SK-N-SH (cell line): ENCODE data around the gene ELOVL6. TPM values are rescaled to one million over a fixed set of nuclear protein-coding genes. Genes with fewer than 3 reads are reported as not detected.

Source experiments
- CTCF ChIA-PET: fragments of 300-600, 350-600 bp; formaldehyde crosslinking; extraction: SDS; loops from one replicate; lab custom pipeline; 2021; lab: Yijun Ruan, JAX
- POLR2A ChIA-PET: fragments of 350-600 bp; sonication (Branson Sonifier 250); formaldehyde crosslinking; extraction: SDS; loops from one replicate; lab custom pipeline; 2020; ENCODE audit warnings: antibody characterized with exemption, inconsistent platforms; lab: Yijun Ruan, JAX
- DNase-seq: peaks from one replicate; pipeline ENCODE4 v3.0.0; 2012
- H2AFZ ChIP-seq: fragments of 200-600 bp; sonication (generic); 2 replicates; pipeline ENCODE4 v1.8.1; 2016; ENCODE audit warnings: antibody characterized with exemption, mild to moderate bottlenecking, low read depth
- H3F3A ChIP-seq: fragments of 200-600 bp; sonication (generic); replicated peaks from 2 replicates; pipeline ENCODE3; 2016; ENCODE audit warnings: antibody characterized with exemption, mild to moderate bottlenecking; ENCODE audit not compliant: insufficient read depth
- H3K27ac ChIP-seq, 2 experiments: fragments of 200-500 bp in 1 of 2; fragments of 200-600 bp in 1 of 2; sonication (Bioruptor generic) in 1 of 2; sonication (generic), shearing (Covaris generic) in 1 of 2; 2 replicates each; pipeline versions ENCODE4 v1.5.1 to v1.6.1; 2014 to 2016; ENCODE audit warnings: low read depth in 2 of 2, inconsistent platforms in 1 of 2, low read length in 1 of 2, mild to moderate bottlenecking in 1 of 2, mixed read lengths in 1 of 2
- H3K27me3 ChIP-seq: fragments of 200-600 bp; sonication (generic), shearing (Covaris generic); 2 replicates; pipeline ENCODE4 v1.6.1; 2016; ENCODE audit warnings: mixed run types; ENCODE audit not compliant: insufficient read depth
- H3K36me3 ChIP-seq, 2 experiments: fragments of 200-500 bp in 1 of 2; fragments of 200-600 bp in 1 of 2; sonication (Bioruptor generic) in 1 of 2; sonication (generic) in 1 of 2; replicated peaks in 1 of 2; 2 replicates each; pipeline versions ENCODE3 to v1.5.1; 2014 to 2016; ENCODE audit warnings: low read length in 1 of 2, mild to moderate bottlenecking in 1 of 2; ENCODE audit not compliant: insufficient read depth in 2 of 2, control insufficient read depth in 1 of 2
- H3K4me1 ChIP-seq, 2 experiments: fragments of 200-500 bp in 1 of 2; fragments of 200-600 bp in 1 of 2; sonication (Bioruptor generic) in 1 of 2; sonication (generic), shearing (Covaris generic) in 1 of 2; 2 replicates each; pipeline versions ENCODE4 v1.5.1 to v1.6.1; 2014 to 2016; ENCODE audit warnings: low read depth in 1 of 2, low read length in 1 of 2, mixed run types in 1 of 2; ENCODE audit not compliant: insufficient read depth in 2 of 2, control insufficient read depth in 1 of 2
- H3K4me2 ChIP-seq: fragments of 200-600 bp; sonication (generic), shearing (Covaris generic); 2 replicates; pipeline ENCODE4 v1.6.1; 2017; ENCODE audit warnings: mixed run types
- H3K4me3 ChIP-seq, 2 experiments: fragments of 200-500 bp in 1 of 2; fragments of 200-600 bp in 1 of 2; sonication (Bioruptor generic) in 1 of 2; sonication (generic), shearing (Covaris generic) in 1 of 2; 2 replicates each; pipeline versions ENCODE4 v1.5.1 to v1.8.1; 2014 to 2016; ENCODE audit warnings: low read depth in 2 of 2, inconsistent platforms in 1 of 2, low read length in 1 of 2, mild to moderate bottlenecking in 1 of 2, mixed read lengths in 1 of 2, moderate library complexity in 1 of 2
- H3K79me2 ChIP-seq: fragments of 200-600 bp; sonication (generic); 2 replicates; pipeline ENCODE4 v1.8.1; 2017; ENCODE audit warnings: mild to moderate bottlenecking; ENCODE audit not compliant: insufficient read depth
- H3K9ac ChIP-seq: fragments of 200-600 bp; sonication (generic); 2 replicates; pipeline ENCODE4 v1.6.1; 2017; ENCODE audit warnings: mixed run types
- H3K9me2 ChIP-seq: fragments of 200-600 bp; sonication (generic); 2 replicates; pipeline ENCODE4 v1.6.1; 2017; ENCODE audit warnings: mixed run types
- H3K9me3 ChIP-seq: fragments of 200-600 bp; sonication (generic); 2 replicates; pipeline ENCODE4 v1.6.1; 2017; ENCODE audit warnings: mixed run types, mild to moderate bottlenecking, moderate library complexity
- H4K20me1 ChIP-seq: fragments of 200-600 bp; sonication (generic); 2 replicates; pipeline ENCODE4 v1.6.1; 2017; ENCODE audit warnings: mild to moderate bottlenecking, mixed run types; ENCODE audit not compliant: insufficient read depth
- FOXJ3 ChIP-seq: sonication (generic); formaldehyde crosslinking; IDR thresholded peaks from 2 replicates; pipeline ENCODE4 v1.5.1; 2020; ENCODE audit warnings: mild to moderate bottlenecking, missing genetic modification reagents
- MXI1 ChIP-seq: IDR thresholded peaks from 2 replicates; pipeline ENCODE4 v1.6.1; 2012; ENCODE audit warnings: mild to moderate bottlenecking, low read depth, low read length, improper control_type of control experiment
- NFIC ChIP-seq: IDR thresholded peaks from 2 replicates; pipeline ENCODE4 v1.4.0; 2012; ENCODE audit warnings: borderline replicate concordance
- RCOR1 ChIP-seq: fragments of 150-350 bp; IDR thresholded peaks from 2 replicates; pipeline ENCODE4 v1.6.1; 2017; ENCODE audit warnings: antibody characterized with exemption, low read length
- RXRA ChIP-seq: IDR thresholded peaks from 2 replicates; pipeline ENCODE4 v1.4.0; 2012; ENCODE audit warnings: low read depth, mild to moderate bottlenecking, borderline replicate concordance
- SMC3 ChIP-seq: IDR thresholded peaks from 2 replicates; pipeline ENCODE4 v1.6.1; 2012; ENCODE audit warnings: low read depth, low read length, improper control_type of control experiment
- TAF1 ChIP-seq: IDR thresholded peaks from 2 replicates; pipeline ENCODE4 v1.6.1; 2012; ENCODE audit warnings: low read depth, mild to moderate bottlenecking, low read length, moderate library complexity, borderline replicate concordance
- TCF12 ChIP-seq: IDR thresholded peaks from 2 replicates; pipeline ENCODE4 v1.4.0; 2012
- WGBS: methylation state at CpG from one replicate; pipeline ENCODE4 v1.1.6; 2017; ENCODE audit warnings: low lambda C conversion rate; 5-methylcytosine and 5-hydroxymethylcytosine counted together
- polyA plus RNA-seq, 3 experiments: library from polyadenylated mRNA; depleted of rRNA; stranded (reverse); fragments of >200 nt; gene quantifications; 2 replicates each; pipeline ENCODE4 v1.2.3, GENCODE V29; 2012
- TF ChIP-seq, protein P1 (sequence below): IDR thresholded peaks from 2 replicates; pipeline ENCODE4 v1.4.0; 2012; ENCODE audit warnings: low read depth, borderline replicate concordance
- TF ChIP-seq, protein P2 (sequence below): IDR thresholded peaks from 2 replicates; pipeline ENCODE4; 2012
- TF ChIP-seq, protein P3 (sequence below): IDR thresholded peaks from 2 replicates; pipeline ENCODE4 v1.4.0; 2012; ENCODE audit warnings: low read depth, borderline replicate concordance
- TF ChIP-seq, protein P4 (sequence below): fragments of 200-600 bp; sonication (generic); IDR thresholded peaks from 2 replicates; pipeline ENCODE4 v1.6.1; 2017; ENCODE audit warnings: antibody characterized with exemption, mild to moderate bottlenecking, moderate library complexity
- TF ChIP-seq, protein P5 (sequence below): IDR thresholded peaks from 2 replicates; pipeline ENCODE4 v1.6.1; 2012; ENCODE audit warnings: mild to moderate bottlenecking, low read depth, low read length, moderate library complexity

The ELOVL6 gene
- polyA plus RNA-seq, 1 of the 3 experiments (the other 2 are of a cell fraction), result 9.0 TPM

DNA sequence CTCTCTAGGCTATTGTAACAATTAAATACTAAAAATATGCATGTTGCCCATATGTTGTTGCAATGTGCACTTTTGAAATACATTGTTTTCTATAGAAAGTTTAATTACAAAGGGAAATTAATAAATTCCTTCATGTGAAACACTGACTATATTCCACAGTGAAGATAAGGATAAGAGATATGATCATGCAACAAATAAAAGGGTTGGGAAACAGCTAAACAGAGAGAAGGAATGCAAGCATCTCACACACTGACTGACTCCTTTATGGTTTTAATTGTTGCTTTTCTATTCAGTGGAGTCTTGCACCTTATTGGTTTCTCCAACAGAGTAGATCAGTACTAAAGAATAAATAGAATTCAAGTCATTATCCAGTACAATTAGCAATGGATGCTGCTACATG, 37.8 kb downstream of the ELOVL6 start (continued):
- TF ChIP-seq, protein P1, sequence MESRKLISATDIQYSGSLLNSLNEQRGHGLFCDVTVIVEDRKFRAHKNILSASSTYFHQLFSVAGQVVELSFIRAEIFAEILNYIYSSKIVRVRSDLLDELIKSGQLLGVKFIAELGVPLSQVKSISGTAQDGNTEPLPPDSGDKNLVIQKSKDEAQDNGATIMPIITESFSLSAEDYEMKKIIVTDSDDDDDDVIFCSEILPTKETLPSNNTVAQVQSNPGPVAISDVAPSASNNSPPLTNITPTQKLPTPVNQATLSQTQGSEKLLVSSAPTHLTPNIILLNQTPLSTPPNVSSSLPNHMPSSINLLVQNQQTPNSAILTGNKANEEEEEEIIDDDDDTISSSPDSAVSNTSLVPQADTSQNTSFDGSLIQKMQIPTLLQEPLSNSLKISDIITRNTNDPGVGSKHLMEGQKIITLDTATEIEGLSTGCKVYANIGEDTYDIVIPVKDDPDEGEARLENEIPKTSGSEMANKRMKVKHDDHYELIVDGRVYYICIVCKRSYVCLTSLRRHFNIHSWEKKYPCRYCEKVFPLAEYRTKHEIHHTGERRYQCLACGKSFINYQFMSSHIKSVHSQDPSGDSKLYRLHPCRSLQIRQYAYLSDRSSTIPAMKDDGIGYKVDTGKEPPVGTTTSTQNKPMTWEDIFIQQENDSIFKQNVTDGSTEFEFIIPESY, result no peak
- TF ChIP-seq, protein P2, sequence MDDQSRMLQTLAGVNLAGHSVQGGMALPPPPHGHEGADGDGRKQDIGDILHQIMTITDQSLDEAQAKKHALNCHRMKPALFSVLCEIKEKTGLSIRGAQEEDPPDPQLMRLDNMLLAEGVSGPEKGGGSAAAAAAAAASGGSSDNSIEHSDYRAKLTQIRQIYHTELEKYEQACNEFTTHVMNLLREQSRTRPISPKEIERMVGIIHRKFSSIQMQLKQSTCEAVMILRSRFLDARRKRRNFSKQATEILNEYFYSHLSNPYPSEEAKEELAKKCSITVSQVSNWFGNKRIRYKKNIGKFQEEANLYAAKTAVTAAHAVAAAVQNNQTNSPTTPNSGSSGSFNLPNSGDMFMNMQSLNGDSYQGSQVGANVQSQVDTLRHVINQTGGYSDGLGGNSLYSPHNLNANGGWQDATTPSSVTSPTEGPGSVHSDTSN, result no peak
- TF ChIP-seq FOXJ3 (CRISPR knock-in tag) (no peak), TCF12 (no peak), RCOR1 (no peak), TAF1 (no peak), NFIC (no peak)
- TF ChIP-seq, protein P3, sequence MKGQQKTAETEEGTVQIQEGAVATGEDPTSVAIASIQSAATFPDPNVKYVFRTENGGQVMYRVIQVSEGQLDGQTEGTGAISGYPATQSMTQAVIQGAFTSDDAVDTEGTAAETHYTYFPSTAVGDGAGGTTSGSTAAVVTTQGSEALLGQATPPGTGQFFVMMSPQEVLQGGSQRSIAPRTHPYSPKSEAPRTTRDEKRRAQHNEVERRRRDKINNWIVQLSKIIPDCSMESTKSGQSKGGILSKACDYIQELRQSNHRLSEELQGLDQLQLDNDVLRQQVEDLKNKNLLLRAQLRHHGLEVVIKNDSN, result no peak
- TF ChIP-seq, protein P4, sequence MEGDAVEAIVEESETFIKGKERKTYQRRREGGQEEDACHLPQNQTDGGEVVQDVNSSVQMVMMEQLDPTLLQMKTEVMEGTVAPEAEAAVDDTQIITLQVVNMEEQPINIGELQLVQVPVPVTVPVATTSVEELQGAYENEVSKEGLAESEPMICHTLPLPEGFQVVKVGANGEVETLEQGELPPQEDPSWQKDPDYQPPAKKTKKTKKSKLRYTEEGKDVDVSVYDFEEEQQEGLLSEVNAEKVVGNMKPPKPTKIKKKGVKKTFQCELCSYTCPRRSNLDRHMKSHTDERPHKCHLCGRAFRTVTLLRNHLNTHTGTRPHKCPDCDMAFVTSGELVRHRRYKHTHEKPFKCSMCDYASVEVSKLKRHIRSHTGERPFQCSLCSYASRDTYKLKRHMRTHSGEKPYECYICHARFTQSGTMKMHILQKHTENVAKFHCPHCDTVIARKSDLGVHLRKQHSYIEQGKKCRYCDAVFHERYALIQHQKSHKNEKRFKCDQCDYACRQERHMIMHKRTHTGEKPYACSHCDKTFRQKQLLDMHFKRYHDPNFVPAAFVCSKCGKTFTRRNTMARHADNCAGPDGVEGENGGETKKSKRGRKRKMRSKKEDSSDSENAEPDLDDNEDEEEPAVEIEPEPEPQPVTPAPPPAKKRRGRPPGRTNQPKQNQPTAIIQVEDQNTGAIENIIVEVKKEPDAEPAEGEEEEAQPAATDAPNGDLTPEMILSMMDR, result no peak

DNA sequence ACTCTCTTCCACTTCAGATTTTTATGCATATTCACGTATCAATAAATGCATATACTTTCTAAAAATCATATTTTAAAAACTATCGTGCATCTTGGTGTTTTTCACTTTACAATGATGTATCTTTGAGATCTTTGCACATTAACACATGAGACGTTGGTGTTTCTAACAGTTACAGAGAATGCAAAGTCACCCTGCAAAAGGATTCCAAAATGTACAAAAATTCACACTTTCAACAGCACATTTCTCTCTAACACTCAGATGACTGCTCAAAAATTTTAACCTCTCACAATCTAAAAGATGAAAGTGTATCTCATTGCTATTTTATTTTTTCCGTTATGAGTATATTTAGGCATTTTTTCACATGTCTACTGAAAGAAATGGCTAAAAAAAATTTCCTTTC, 38.9 kb downstream of the ELOVL6 start:
- Histone ChIP-seq H3K9me2 (no peaks in the 10 kb centered on the region), H3K79me2 (no peaks in the 10 kb centered on the region), H3K9me3 (no peaks in the 10 kb centered on the region)
- WGBS, result 94% methylated on average over 4 of the region's 4 CpGs
- CTCF ChIA-PET, result interaction anchor here (0.7 kb wide), 1 partner anchor 16 kb away, joined by 3 read pairs; no protein-coding TSS in a partner anchor
- TF ChIP-seq SMC3 (no peak), NFIC (no peak), RXRA (no peak), MXI1 (no peak), RCOR1 (no peak)
- TF ChIP-seq, protein P4, result no peak
- TF ChIP-seq, protein P5, sequence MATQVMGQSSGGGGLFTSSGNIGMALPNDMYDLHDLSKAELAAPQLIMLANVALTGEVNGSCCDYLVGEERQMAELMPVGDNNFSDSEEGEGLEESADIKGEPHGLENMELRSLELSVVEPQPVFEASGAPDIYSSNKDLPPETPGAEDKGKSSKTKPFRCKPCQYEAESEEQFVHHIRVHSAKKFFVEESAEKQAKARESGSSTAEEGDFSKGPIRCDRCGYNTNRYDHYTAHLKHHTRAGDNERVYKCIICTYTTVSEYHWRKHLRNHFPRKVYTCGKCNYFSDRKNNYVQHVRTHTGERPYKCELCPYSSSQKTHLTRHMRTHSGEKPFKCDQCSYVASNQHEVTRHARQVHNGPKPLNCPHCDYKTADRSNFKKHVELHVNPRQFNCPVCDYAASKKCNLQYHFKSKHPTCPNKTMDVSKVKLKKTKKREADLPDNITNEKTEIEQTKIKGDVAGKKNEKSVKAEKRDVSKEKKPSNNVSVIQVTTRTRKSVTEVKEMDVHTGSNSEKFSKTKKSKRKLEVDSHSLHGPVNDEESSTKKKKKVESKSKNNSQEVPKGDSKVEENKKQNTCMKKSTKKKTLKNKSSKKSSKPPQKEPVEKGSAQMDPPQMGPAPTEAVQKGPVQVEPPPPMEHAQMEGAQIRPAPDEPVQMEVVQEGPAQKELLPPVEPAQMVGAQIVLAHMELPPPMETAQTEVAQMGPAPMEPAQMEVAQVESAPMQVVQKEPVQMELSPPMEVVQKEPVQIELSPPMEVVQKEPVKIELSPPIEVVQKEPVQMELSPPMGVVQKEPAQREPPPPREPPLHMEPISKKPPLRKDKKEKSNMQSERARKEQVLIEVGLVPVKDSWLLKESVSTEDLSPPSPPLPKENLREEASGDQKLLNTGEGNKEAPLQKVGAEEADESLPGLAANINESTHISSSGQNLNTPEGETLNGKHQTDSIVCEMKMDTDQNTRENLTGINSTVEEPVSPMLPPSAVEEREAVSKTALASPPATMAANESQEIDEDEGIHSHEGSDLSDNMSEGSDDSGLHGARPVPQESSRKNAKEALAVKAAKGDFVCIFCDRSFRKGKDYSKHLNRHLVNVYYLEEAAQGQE, result no peak
- TF ChIP-seq, all 33 proteins: peak for 0
- no peak overlapping the region for H3K27ac ChIP-seq
- no peak overlapping the region for H3K9ac ChIP-seq
- no peak overlapping the region for H3K4me3 ChIP-seq
- no peaks in the 10 kb centered on the region for H3K27me3 ChIP-seq
- H2AFZ ChIP-seq, result no peak overlapping the region
- no peak overlapping the region for H3K4me2 ChIP-seq
- POLR2A ChIA-PET, result no interaction called here
- peaks cover 0 to 30% of the 10 kb centered on the region in 2 experiments; a peak in 2 of 4 replicates for H3K4me1 ChIP-seq
- DNase-seq, result no peak
- peaks cover 21% of the 10 kb centered on the region for H3F3A ChIP-seq
- H3K36me3 ChIP-seq, result no peaks in the 10 kb centered on the region
- no peaks in the 10 kb centered on the region for H4K20me1 ChIP-seq
